Left lung (tissue), 10 donors: ENCODE measurements around the gene C6orf52. TPM values are rescaled to one million over a fixed set of nuclear protein-coding genes. Genes with fewer than 3 reads are reported as not detected.

Experiments
- ATAC-seq: fragments of 200-7000 bp; cut with Tn5 transposase; one replicate; pipeline ENCODE4 v1.9.1; 2020; ENCODE audit warnings: moderate library complexity
- DNase-seq, 4 donors: peaks; one replicate each; pipeline ENCODE4 v3.0.0-alpha.2; 2013 to 2020
- H3K27ac ChIP-seq, 2 donors: fragments of 200-600 bp; sonication (generic) in 1 of 2; one replicate each; pipeline versions ENCODE4 v1.5.0 to v1.8.0; 2020 to 2021
- H3K27me3 ChIP-seq, 2 donors: fragments of 200-600 bp; sonication (generic) in 1 of 2; one replicate each; pipeline versions ENCODE4 v1.5.0 to v1.8.0; 2020 to 2021
- H3K36me3 ChIP-seq, 2 donors: fragments of 200-600 bp; sonication (generic) in 1 of 2; one replicate each; pipeline versions ENCODE4 v1.5.0 to v1.8.0; 2020 to 2021
- H3K4me1 ChIP-seq, 2 donors: fragments of 200-600 bp; one replicate each; pipeline ENCODE4 v1.8.0; 2021
- H3K4me3 ChIP-seq, 2 donors: fragments of 200-600 bp; sonication (generic) in 1 of 2; one replicate each; pipeline versions ENCODE4 v1.5.0 to v1.8.0; 2020 to 2021; ENCODE audit warnings: mild to moderate bottlenecking in 1 of 2
- H3K9me3 ChIP-seq, 2 donors: fragments of 200-600 bp; sonication (generic) in 1 of 2; one replicate each; pipeline versions ENCODE4 v1.5.0 to v1.8.0; 2020 to 2021
- CTCF ChIP-seq, 2 donors: fragments of 200-600 bp; sonication (generic) in 1 of 2; IDR thresholded peaks; one replicate each; pipeline versions ENCODE4 v1.5.0 to v1.8.0; 2021; ENCODE audit warnings: antibody characterized with exemption in 2 of 2
- intact Hi-C, 2 donors: fragments of 100-400 bp; cut with DNase I; formaldehyde crosslinking; loops; one replicate each; pipeline versions ENCODE4 v1.11.2 to v1.14.2; 2022
- polyA plus RNA-seq, 6 donors: library from polyadenylated mRNA; unstranded; fragments of 120-200 nt; gene quantifications; one replicate each; pipeline ENCODE4 v1.2.1, GENCODE V29; 2013; ENCODE audit not compliant: insufficient read length in 6 of 6
- total RNA-seq, 2 donors: library from RNA; stranded (reverse); fragmentation: NEBNext Ultra II Directional; extraction: Animal tissue kit (Norgen Biotek cat#: 25700); gene quantifications; one replicate each; pipeline ENCODE4 v1.2.1, GENCODE V29; 2021
- donor health status: DM: no; HTN: yes; CAD: no.
- donor health status: DM: no; HTN: no; CAD: no.

C6orf52 gene
- total and polyA plus RNA-seq, 8 donors, result 0.58 to 6.1 (median 1.4) TPM

- Histone ChIP-seq H3K27ac (no peak overlapping the region), H3K4me3 (no peak overlapping the region), H3K4me1 (no peaks in the 10 kb centered on the region), H3K36me3 (no peaks in the 10 kb centered on the region), H3K27me3 (no peaks in the 10 kb centered on the region), H3K9me3 (no peaks in the 10 kb centered on the region)
- TF ChIP-seq CTCF (IDR thresholded peaks at IDR 0.05), result no peak
- intact Hi-C loops, result no loop called here
- DNase-seq, result no peak
- ATAC-seq, result no peak
These were observed 7.5 kb downstream of the C6orf52 start for GRCh38 chr6:10686901-10687300.

GRCh38 chr6:10685092-10685915 lies 9.1 kb downstream of the C6orf52 start:
- no peak for TF ChIP-seq CTCF (IDR thresholded peaks at IDR 0.05)
- H3K4me1 ChIP-seq, result no peaks in the 10 kb centered on the region
- no peaks in the 10 kb centered on the region for H3K36me3 ChIP-seq
- no peaks in the 10 kb centered on the region for H3K9me3 ChIP-seq
- H3K27me3 ChIP-seq, result no peaks in the 10 kb centered on the region
- intact Hi-C loops, result no loop called here
- no peak overlapping the region for H3K4me3 ChIP-seq
- H3K27ac ChIP-seq, result no peak overlapping the region
- no peak for DNase-seq
- no peak for ATAC-seq

- DNase-seq (no peak), ATAC-seq (no peak)
- intact Hi-C loops, result no loop called here
- H3K36me3 ChIP-seq, result no peaks in the 10 kb centered on the region
- TF ChIP-seq CTCF (IDR thresholded peaks at IDR 0.05), result no peak
- H3K27me3 ChIP-seq, result no peaks in the 10 kb centered on the region
- no peak overlapping the region for H3K27ac ChIP-seq
- no peak overlapping the region for H3K4me3 ChIP-seq
- no peaks in the 10 kb centered on the region for H3K4me1 ChIP-seq
- H3K9me3 ChIP-seq, result no peaks in the 10 kb centered on the region
These were observed 9.8 kb downstream of the C6orf52 start for GRCh38 chr6:10684618-10685017.

GRCh38 chr6:10682355-10682988 lies 11.9 kb downstream of the C6orf52 start:
- intact Hi-C loops, result no loop called here
- H3K27ac ChIP-seq, result no peak overlapping the region
- no peaks in the 10 kb centered on the region for H3K27me3 ChIP-seq
- H3K4me1 ChIP-seq, result no peaks in the 10 kb centered on the region
- H3K4me3 ChIP-seq, result no peak overlapping the region
- DNase-seq (no peak), ATAC-seq (no peak)
- H3K9me3 ChIP-seq, result no peaks in the 10 kb centered on the region
- TF ChIP-seq CTCF (IDR thresholded peaks at IDR 0.05), result no peak
- H3K36me3 ChIP-seq, result no peaks in the 10 kb centered on the region

GRCh38 chr6:10681795-10682194 lies 12.6 kb downstream of the C6orf52 start:
- intact Hi-C loops, result no loop called here
- no peak for ATAC-seq
- no peak for TF ChIP-seq CTCF (IDR thresholded peaks at IDR 0.05)
- H3K36me3 ChIP-seq, result no peaks in the 10 kb centered on the region
- no peaks in the 10 kb centered on the region for H3K9me3 ChIP-seq
- H3K4me3 ChIP-seq, result no peak overlapping the region
- DNase-seq, result no peak
- no peaks in the 10 kb centered on the region for H3K4me1 ChIP-seq
- no peaks in the 10 kb centered on the region for H3K27me3 ChIP-seq
- no peak overlapping the region for H3K27ac ChIP-seq
